Endodermal cell (in vitro differentiated cells): ENCODE results near the gene MTM1. TPM values are rescaled to one million over a fixed set of nuclear protein-coding genes. Genes with fewer than 3 reads are reported as not detected.

Source experiments
- DNase-seq: peaks from one replicate; pipeline ENCODE4 v3.0.0-alpha.2; 2017
- H3K27ac ChIP-seq: 2 replicates; pipeline ENCODE4 v1.5.1; 2013; ENCODE audit warnings: mild to moderate bottlenecking, low read depth, low read length, moderate library complexity
- H3K27me3 ChIP-seq: 2 replicates; pipeline ENCODE4 v1.6.1; 2013; ENCODE audit warnings: mild to moderate bottlenecking, low read length, moderate library complexity; ENCODE audit not compliant: insufficient read depth, control insufficient read depth, poor library complexity, severe bottlenecking
- H3K36me3 ChIP-seq: 2 replicates; pipeline ENCODE4 v1.7.0; 2013; ENCODE audit warnings: mild to moderate bottlenecking, low read length, moderate library complexity; ENCODE audit not compliant: control insufficient read depth, insufficient read depth
- H3K4me1 ChIP-seq: one replicate; pipeline ENCODE4 v1.7.0; 2013; ENCODE audit warnings: low read length; ENCODE audit not compliant: control insufficient read depth, insufficient read depth
- H3K4me3 ChIP-seq: 2 replicates; pipeline ENCODE4 v1.5.1; 2013; ENCODE audit warnings: mild to moderate bottlenecking, low read length, moderate library complexity
- H3K9ac ChIP-seq: 2 replicates; pipeline ENCODE4 v1.6.1; 2013; ENCODE audit warnings: mild to moderate bottlenecking, low read length, moderate library complexity; ENCODE audit not compliant: poor library complexity, severe bottlenecking; ENCODE audit errors: extremely low read depth
- H3K9me3 ChIP-seq: 2 replicates; pipeline ENCODE4 v1.6.1; 2013; ENCODE audit warnings: mild to moderate bottlenecking, low read length, moderate library complexity; ENCODE audit not compliant: control insufficient read depth
- H3K27ac Mint-ChIP-seq: 2 replicates; pipeline ENCODE4 v1.8.0; 2020; ENCODE audit warnings: mixed read lengths
- H3K27me3 Mint-ChIP-seq: 2 replicates; pipeline ENCODE4 v1.8.0; 2021; ENCODE audit warnings: mild to moderate bottlenecking, mixed read lengths; ENCODE audit not compliant: insufficient read depth
- H3K36me3 Mint-ChIP-seq: 2 replicates; pipeline ENCODE4 v1.8.0; 2020; ENCODE audit warnings: low read depth, mixed read lengths
- H3K4me1 Mint-ChIP-seq: 2 replicates; pipeline ENCODE4 v1.8.0; 2020; ENCODE audit warnings: mixed read lengths
- H3K4me3 Mint-ChIP-seq: 2 replicates; pipeline ENCODE4 v1.8.0; 2020; ENCODE audit warnings: mild to moderate bottlenecking, moderate library complexity, mixed read lengths
- H3K9me3 Mint-ChIP-seq: 2 replicates; pipeline ENCODE4 v1.8.0; 2020; ENCODE audit warnings: mild to moderate bottlenecking, mixed read lengths
- CTCF ChIP-seq: fragments of 200-600 bp; sonication (generic); conservative IDR thresholded peaks from 2 replicates; pipeline ENCODE4 v1.5.0; 2021; ENCODE audit warnings: antibody characterized with exemption, mild to moderate bottlenecking
- WGBS, 2 experiments: methylation state at CpG; one replicate each; pipeline versions ENCODE4 v1.1.5 to v1.1.7; 2013; ENCODE audit warnings: missing lambda C conversion rate in 2 of 2, mixed read lengths in 1 of 2; ENCODE audit not compliant: insufficient coverage in 1 of 2, insufficient read length in 1 of 2; 5-methylcytosine and 5-hydroxymethylcytosine counted together
- total RNA-seq, 2 donors: library from RNA; stranded (reverse); fragmentation: NEBNext Ultra II Directional in 1 of 2; extraction: Animal tissue kit (Norgen Biotek cat#: 25700) in 1 of 2; gene quantifications; 2 replicates in 1 of 2; 3 replicates in 1 of 2; pipeline ENCODE4 v1.2.1, GENCODE V29; 2021

MTM1 gene
- total RNA-seq, 2 donors from 2014 or later = 5.9 to 9.8 TPM

GRCh38 chrX:150625875-150626274 lies 57.5 kb downstream of the MTM1 start:
- H3K4me3 ChIP-seq = no peak overlapping the region
- H3K27ac ChIP-seq = no peak overlapping the region
- no peak for TF ChIP-seq CTCF
- H3K27me3 ChIP-seq = no peaks in the 10 kb centered on the region
- H3K4me1 ChIP-seq = no peaks in the 10 kb centered on the region
- no peaks in the 10 kb centered on the region for H3K27me3 Mint-ChIP-seq
- 83% methylated on average over 1 to 2 of the region's 3 CpGs for WGBS, 2 experiments
- H3K9ac ChIP-seq = no peak overlapping the region
- H3K36me3 Mint-ChIP-seq = peaks cover 3% of the 10 kb centered on the region
- no peaks in the 10 kb centered on the region for H3K9me3 ChIP-seq
- peaks cover 36% of the 10 kb centered on the region for H3K9me3 Mint-ChIP-seq
- H3K27ac Mint-ChIP-seq = no peak overlapping the region
- no peaks in the 10 kb centered on the region for H3K36me3 ChIP-seq
- no peak overlapping the region for H3K4me3 Mint-ChIP-seq
- DNase-seq = no peak
- no peaks in the 10 kb centered on the region for H3K4me1 Mint-ChIP-seq

GRCh38 chrX:150627957-150628356 lies 59.5 kb downstream of the MTM1 start:
- H3K27me3 ChIP-seq = no peaks in the 10 kb centered on the region
- no peak for TF ChIP-seq CTCF
- Mint-ChIP-seq H3K36me3 (peaks cover 5% of the 10 kb centered on the region), H3K4me1 (no peaks in the 10 kb centered on the region), H3K27ac (no peak overlapping the region), H3K9me3 (peaks cover 36% of the 10 kb centered on the region), H3K27me3 (no peaks in the 10 kb centered on the region), H3K4me3 (no peak overlapping the region)
- DNase-seq = no peak
- H3K27ac ChIP-seq = no peak overlapping the region
- no peaks in the 10 kb centered on the region for H3K9me3 ChIP-seq
- no peaks in the 10 kb centered on the region for H3K4me1 ChIP-seq
- H3K4me3 ChIP-seq = no peak overlapping the region
- H3K9ac ChIP-seq = no peak overlapping the region
- no peaks in the 10 kb centered on the region for H3K36me3 ChIP-seq

- Mint-ChIP-seq H3K36me3 (peaks cover 2% of the 10 kb centered on the region), H3K27me3 (no peaks in the 10 kb centered on the region), H3K9me3 (peaks cover 32% of the 10 kb centered on the region), H3K27ac (no peak overlapping the region), H3K4me3 (no peak overlapping the region), H3K4me1 (no peaks in the 10 kb centered on the region)
- H3K4me3 ChIP-seq = no peak overlapping the region
- no peak for TF ChIP-seq CTCF
- H3K9me3 ChIP-seq = no peaks in the 10 kb centered on the region
- no peaks in the 10 kb centered on the region for H3K36me3 ChIP-seq
- no peaks in the 10 kb centered on the region for H3K27me3 ChIP-seq
- no peak overlapping the region for H3K9ac ChIP-seq
- H3K27ac ChIP-seq = no peak overlapping the region
- H3K4me1 ChIP-seq = no peaks in the 10 kb centered on the region
- WGBS, 2 experiments = 87% methylated on average over 3 of the region's 3 CpGs; no CpG with 5 or more reads in 1 of the 2 experiments
- DNase-seq = no peak
Measured at GRCh38 chrX:150635952-150636351, 67.5 kb downstream of the MTM1 start.
